ENCODE data around the gene ERO1A.

Gene ERO1A

DNA sequence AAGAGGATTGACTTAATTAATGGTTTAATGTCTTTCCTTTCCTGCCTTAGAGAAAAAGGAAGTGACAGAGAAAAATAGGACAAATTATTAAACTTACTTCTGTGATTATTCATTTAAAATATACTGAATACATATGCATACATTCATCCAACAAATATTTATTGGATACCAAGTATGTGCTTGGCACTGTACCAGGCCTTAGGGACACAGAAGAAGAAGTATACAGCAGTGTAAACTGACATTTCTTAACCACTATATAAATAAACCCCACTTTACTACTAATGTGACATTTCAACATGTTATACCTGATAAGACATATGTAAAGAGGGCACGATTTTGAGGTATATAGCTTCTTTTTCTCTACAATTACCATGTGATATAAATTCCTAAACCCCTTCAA lies 53.6 kb downstream of the ERO1A start:
- Histone ChIP-seq H3K4ac (ENCODE audit: low read depth in 1 of 2, low read length in 2 of 2) (no peak overlapping the region), H3K14ac (ENCODE audit: low read length in 2 of 2) (no peak overlapping the region), H4K91ac (ENCODE audit: low read length) (no peak overlapping the region), H3K36me3 (ENCODE audit: control insufficient read depth in 1 of 2, insufficient read depth in 2 of 2, low read depth in 1 of 2, low read length in 2 of 2) (peaks cover 10 to 70% of the 10 kb centered on the region in 2 experiments), H2AK5ac (ENCODE audit: low read length, severe bottlenecking) (no peak overlapping the region), H4K8ac (ENCODE audit: low read length) (no peak overlapping the region), H3K9me3 (ENCODE audit: control insufficient read depth, low read length) (peaks cover 7% of the 10 kb centered on the region), H2BK120ac (ENCODE audit: low read depth, low read length) (no peak overlapping the region), H2BK12ac (ENCODE audit: low read length in 2 of 2) (no peak overlapping the region), H2AFZ (ENCODE audit: low read depth, low read length) (no peak overlapping the region), H3K27me3 (ENCODE audit: control insufficient read depth in 1 of 2, insufficient read depth in 1 of 2, low read length in 2 of 2) (no peaks in the 10 kb centered on the region), H3K18ac (ENCODE audit: low read depth in 1 of 2, low read length in 2 of 2) (no peak overlapping the region), H2BK15ac (ENCODE audit: low read depth, poor library complexity, severe bottlenecking) (no peak overlapping the region), H3K27ac (ENCODE audit: low read length, poor library complexity, severe bottlenecking) (no peak overlapping the region), H3K4me2 (ENCODE audit: low read length, poor library complexity, severe bottlenecking) (no peak overlapping the region), H3K4me3 (ENCODE audit: insufficient read depth in 1 of 2, low read depth in 1 of 2, low read length in 2 of 2) (no peak overlapping the region), H3K23ac (ENCODE audit: low read length in 2 of 2) (no peak overlapping the region), H3K4me1 (ENCODE audit: control insufficient read depth, insufficient read depth, low read depth, low read length) (no peaks in the 10 kb centered on the region), H3K9ac (ENCODE audit: low read length) (no peak overlapping the region), H2BK5ac (ENCODE audit: low read depth, low read length, poor library complexity, severe bottlenecking) (no peak overlapping the region), H3K79me1 (replicated peaks; ENCODE audit: low read length, poor library complexity, severe bottlenecking) (no peaks in the 10 kb centered on the region)
- DNase-seq: no peak
- WGBS: no CpG with 5 or more reads among the region's 1 CpG

DNA sequence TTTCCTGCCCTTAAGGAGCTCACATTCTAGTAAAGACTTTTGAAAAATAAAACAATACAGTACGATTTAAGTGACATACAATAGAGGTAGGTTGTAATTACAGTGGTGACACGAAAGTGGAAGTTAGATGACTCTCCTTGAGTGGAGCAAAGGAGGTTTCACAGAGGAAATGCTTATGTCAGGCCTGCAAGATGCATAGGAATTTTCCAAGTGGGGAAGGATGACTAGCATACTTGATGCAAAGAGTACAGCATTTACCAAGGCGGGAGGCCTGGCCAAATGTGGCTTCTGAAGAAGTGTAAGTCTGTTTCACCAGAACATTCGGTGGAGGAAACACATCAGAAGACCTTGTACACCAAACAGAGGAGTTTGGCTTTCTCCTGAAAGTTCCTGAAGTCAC lies 55.2 kb downstream of the ERO1A start:
- H3K4me2 ChIP-seq (ENCODE audit: low read length, poor library complexity, severe bottlenecking): no peak overlapping the region
- no peak overlapping the region for H2BK12ac ChIP-seq (ENCODE audit: low read length in 2 of 2)
- H3K27ac ChIP-seq (ENCODE audit: low read length, poor library complexity, severe bottlenecking): no peak overlapping the region
- peaks cover 4 to 54% of the 10 kb centered on the region in 2 experiments for H3K36me3 ChIP-seq (ENCODE audit: control insufficient read depth in 1 of 2, insufficient read depth in 2 of 2, low read depth in 1 of 2, low read length in 2 of 2)
- H3K9ac ChIP-seq (ENCODE audit: low read length): no peak overlapping the region
- H3K23ac ChIP-seq (ENCODE audit: low read length in 2 of 2): no peak overlapping the region
- no peak overlapping the region for H2AFZ ChIP-seq (ENCODE audit: low read depth, low read length)
- no peak for DNase-seq
- no peak overlapping the region for H3K4ac ChIP-seq (ENCODE audit: low read depth in 1 of 2, low read length in 2 of 2)
- no peak overlapping the region for H3K4me3 ChIP-seq (ENCODE audit: insufficient read depth in 1 of 2, low read depth in 1 of 2, low read length in 2 of 2)
- H4K91ac ChIP-seq (ENCODE audit: low read length): no peak overlapping the region
- peaks cover 7% of the 10 kb centered on the region for H3K9me3 ChIP-seq (ENCODE audit: control insufficient read depth, low read length)
- H2BK120ac ChIP-seq (ENCODE audit: low read depth, low read length): no peak overlapping the region
- H2BK15ac ChIP-seq (ENCODE audit: low read depth, poor library complexity, severe bottlenecking): no peak overlapping the region
- no peak overlapping the region for H4K8ac ChIP-seq (ENCODE audit: low read length)
- H2AK5ac ChIP-seq (ENCODE audit: low read length, severe bottlenecking): no peak overlapping the region
- no peak overlapping the region for H3K14ac ChIP-seq (ENCODE audit: low read length in 2 of 2)
- no peaks in the 10 kb centered on the region for H3K27me3 ChIP-seq (ENCODE audit: control insufficient read depth in 1 of 2, insufficient read depth in 1 of 2, low read length in 2 of 2)
- H3K18ac ChIP-seq (ENCODE audit: low read depth in 1 of 2, low read length in 2 of 2): no peak overlapping the region
- WGBS: 95% methylated on average over 4 of the region's 4 CpGs
- no peak overlapping the region for H2BK5ac ChIP-seq (ENCODE audit: low read depth, low read length, poor library complexity, severe bottlenecking)
- H3K4me1 ChIP-seq (ENCODE audit: control insufficient read depth, insufficient read depth, low read depth, low read length): no peaks in the 10 kb centered on the region
- H3K79me1 ChIP-seq (replicated peaks; ENCODE audit: low read length, poor library complexity, severe bottlenecking): no peaks in the 10 kb centered on the region

DNA sequence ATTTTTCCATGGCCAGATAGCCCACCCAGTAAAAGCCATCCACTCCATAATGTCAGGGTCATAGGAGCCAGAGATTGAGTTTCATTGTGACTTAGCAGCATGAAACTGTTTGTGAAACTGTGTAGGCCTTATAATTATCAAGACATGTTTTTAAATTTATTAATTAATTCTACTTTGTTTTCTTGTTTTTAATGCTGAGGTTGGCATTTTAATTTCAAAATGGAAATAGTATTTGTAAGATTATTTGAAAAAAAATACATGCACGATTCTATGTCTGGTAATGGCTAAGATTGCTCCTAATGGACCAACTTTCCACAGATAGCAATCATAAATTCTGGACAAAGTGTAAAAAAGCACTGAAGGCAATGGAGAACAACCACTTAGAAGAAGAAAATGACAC lies 75.7 kb downstream of the ERO1A start:
- Histone ChIP-seq H3K14ac (ENCODE audit: low read length in 2 of 2) (no peak overlapping the region), H3K36me3 (ENCODE audit: control insufficient read depth in 1 of 2, insufficient read depth in 2 of 2, low read depth in 1 of 2, low read length in 2 of 2) (no peaks in the 10 kb centered on the region), H3K9me3 (ENCODE audit: control insufficient read depth, low read length) (no peaks in the 10 kb centered on the region), H2BK12ac (ENCODE audit: low read length in 2 of 2) (no peak overlapping the region), H2BK120ac (ENCODE audit: low read depth, low read length) (no peak overlapping the region), H2BK15ac (ENCODE audit: low read depth, poor library complexity, severe bottlenecking) (no peak overlapping the region), H4K91ac (ENCODE audit: low read length) (no peak overlapping the region), H4K8ac (ENCODE audit: low read length) (no peak overlapping the region), H3K4me2 (ENCODE audit: low read length, poor library complexity, severe bottlenecking) (no peak overlapping the region), H3K27me3 (ENCODE audit: control insufficient read depth in 1 of 2, insufficient read depth in 1 of 2, low read length in 2 of 2) (no peaks in the 10 kb centered on the region), H3K79me1 (replicated peaks; ENCODE audit: low read length, poor library complexity, severe bottlenecking) (no peaks in the 10 kb centered on the region), H3K9ac (ENCODE audit: low read length) (no peak overlapping the region), H3K18ac (ENCODE audit: low read depth in 1 of 2, low read length in 2 of 2) (no peak overlapping the region), H3K4me3 (ENCODE audit: insufficient read depth in 1 of 2, low read depth in 1 of 2, low read length in 2 of 2) (no peak overlapping the region), H3K23ac (ENCODE audit: low read length in 2 of 2) (no peak overlapping the region), H2AFZ (ENCODE audit: low read depth, low read length) (no peak overlapping the region), H2AK5ac (ENCODE audit: low read length, severe bottlenecking) (no peak overlapping the region), H3K27ac (ENCODE audit: low read length, poor library complexity, severe bottlenecking) (no peak overlapping the region), H3K4me1 (ENCODE audit: control insufficient read depth, insufficient read depth, low read depth, low read length) (no peaks in the 10 kb centered on the region), H2BK5ac (ENCODE audit: low read depth, low read length, poor library complexity, severe bottlenecking) (no peak overlapping the region), H3K4ac (ENCODE audit: low read depth in 1 of 2, low read length in 2 of 2) (no peak overlapping the region)
- no peak for DNase-seq
- WGBS: 89% methylated on average over 1 of the region's 1 CpG

DNA sequence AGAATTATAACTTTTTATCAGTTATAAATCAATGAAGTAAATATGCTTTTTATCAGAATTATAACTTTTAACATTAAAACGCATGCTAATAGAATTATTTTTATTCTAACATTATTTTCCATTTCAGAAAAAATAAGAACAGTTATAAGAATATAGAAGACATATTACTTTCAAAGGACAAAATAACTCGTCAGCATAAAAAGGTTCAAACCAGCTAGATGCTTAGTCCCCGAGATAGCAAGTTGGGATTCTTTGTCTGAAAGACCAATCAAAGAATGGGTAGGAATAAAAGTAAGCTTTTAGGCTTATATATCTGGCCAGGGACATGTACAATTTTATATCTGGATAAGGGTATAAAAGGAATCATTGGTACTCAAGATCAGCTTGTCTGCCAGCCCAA lies 76.8 kb downstream of the ERO1A start:
- Histone ChIP-seq H3K9ac (ENCODE audit: low read length) (no peak overlapping the region), H3K4ac (ENCODE audit: low read depth in 1 of 2, low read length in 2 of 2) (no peak overlapping the region), H2AFZ (ENCODE audit: low read depth, low read length) (no peak overlapping the region), H2BK15ac (ENCODE audit: low read depth, poor library complexity, severe bottlenecking) (no peak overlapping the region), H2AK5ac (ENCODE audit: low read length, severe bottlenecking) (no peak overlapping the region), H3K27me3 (ENCODE audit: control insufficient read depth in 1 of 2, insufficient read depth in 1 of 2, low read length in 2 of 2) (no peaks in the 10 kb centered on the region), H3K4me3 (ENCODE audit: insufficient read depth in 1 of 2, low read depth in 1 of 2, low read length in 2 of 2) (no peak overlapping the region), H2BK120ac (ENCODE audit: low read depth, low read length) (no peak overlapping the region), H2BK5ac (ENCODE audit: low read depth, low read length, poor library complexity, severe bottlenecking) (no peak overlapping the region), H3K14ac (ENCODE audit: low read length in 2 of 2) (no peak overlapping the region), H4K8ac (ENCODE audit: low read length) (no peak overlapping the region), H3K36me3 (ENCODE audit: control insufficient read depth in 1 of 2, insufficient read depth in 2 of 2, low read depth in 1 of 2, low read length in 2 of 2) (no peaks in the 10 kb centered on the region), H3K79me1 (replicated peaks; ENCODE audit: low read length, poor library complexity, severe bottlenecking) (no peaks in the 10 kb centered on the region), H3K23ac (ENCODE audit: low read length in 2 of 2) (no peak overlapping the region), H3K9me3 (ENCODE audit: control insufficient read depth, low read length) (no peaks in the 10 kb centered on the region), H4K91ac (ENCODE audit: low read length) (no peak overlapping the region), H3K4me2 (ENCODE audit: low read length, poor library complexity, severe bottlenecking) (no peak overlapping the region), H2BK12ac (ENCODE audit: low read length in 2 of 2) (no peak overlapping the region), H3K4me1 (ENCODE audit: control insufficient read depth, insufficient read depth, low read depth, low read length) (no peaks in the 10 kb centered on the region), H3K27ac (ENCODE audit: low read length, poor library complexity, severe bottlenecking) (no peak overlapping the region), H3K18ac (ENCODE audit: low read depth in 1 of 2, low read length in 2 of 2) (no peak overlapping the region)
- no peak for DNase-seq
- WGBS: 100% methylated on average over 2 of the region's 3 CpGs

All from mesenchymal stem cell (in vitro differentiated cells and primary cell).